HEK293 (cell line): ENCODE results near the gene ECI1.
"Not testable (repeated sequence)": the region's sequence is repeated elsewhere in the genome, so short reads cannot be mapped to it uniquely, and the experiment has no call there.

Experiments
- CTCF ChIA-PET: fragments of 350-600 bp; formaldehyde crosslinking; extraction: SDS; loops from one replicate; lab custom pipeline; 2021; ENCODE audit warnings: antibody characterized with exemption; lab: Yijun Ruan, JAX
- POLR2A ChIA-PET: fragments of 300-600 bp; formaldehyde crosslinking; extraction: SDS; loops from one replicate; lab custom pipeline; 2020; ENCODE audit warnings: antibody characterized with exemption, inconsistent platforms; lab: Yijun Ruan, JAX
- H3K27ac ChIP-seq: fragments of 200-500 bp; sonication (Bioruptor generic); 2 replicates; pipeline ENCODE4 v1.5.1; 2014; ENCODE audit warnings: low read depth, low read length, control low read depth, inconsistent platforms; ENCODE audit errors: extremely low read depth
- H3K36me3 ChIP-seq, 2 experiments: fragments of 200-500 bp in 1 of 2; sonication (Bioruptor generic) in 1 of 2; 1 replicate in 1 of 2; 2 replicates in 1 of 2; pipeline ENCODE4 v1.5.1; 2014 to 2017; ENCODE audit warnings: inconsistent platforms in 2 of 2, low read length in 2 of 2; ENCODE audit not compliant: control insufficient read depth in 2 of 2, insufficient read depth in 1 of 2
- H3K4me1 ChIP-seq: fragments of 200-500 bp; sonication (Bioruptor generic); 2 replicates; pipeline ENCODE4 v1.5.1; 2014; ENCODE audit warnings: mild to moderate bottlenecking, low read length, inconsistent platforms; ENCODE audit not compliant: control insufficient read depth, insufficient read depth
- H3K4me3 ChIP-seq: 2 replicates; pipeline ENCODE4 v1.5.1; 2011; ENCODE audit warnings: low read depth, mild to moderate bottlenecking, control low read depth, low read length, moderate library complexity
- H3K9me3 ChIP-seq: fragments of 200-500 bp; sonication (Bioruptor generic); 2 replicates; pipeline ENCODE4 v1.5.1; 2014; ENCODE audit warnings: low read depth, low read length, inconsistent platforms; ENCODE audit not compliant: control insufficient read depth, insufficient read depth
- EGR2 ChIP-seq: fragments of 450-650 bp; formaldehyde crosslinking; IDR thresholded peaks from 2 replicates; pipeline ENCODE4 v1.5.1; 2016; ENCODE audit warnings: low read depth, missing biosample characterization, missing genetic modification characterization
- KLF10 ChIP-seq: fragments of 450-650 bp; IDR thresholded peaks from 2 replicates; pipeline ENCODE4 v1.5.1; 2018; ENCODE audit warnings: missing biosample characterization, mild to moderate bottlenecking, missing genetic modification characterization
- ZBTB17 ChIP-seq: fragments of 450-650 bp; formaldehyde crosslinking; IDR thresholded peaks from 2 replicates; pipeline ENCODE4 v1.5.1; 2016; ENCODE audit warnings: missing biosample characterization, missing genetic modification characterization
- ZFHX2 ChIP-seq: fragments of 450-650 bp; formaldehyde crosslinking; conservative IDR thresholded peaks from 2 replicates; pipeline ENCODE4 v1.5.1; 2016; ENCODE audit warnings: missing biosample characterization, missing genetic modification characterization
- ZNF362 ChIP-seq: fragments of 450-650 bp; formaldehyde crosslinking; IDR thresholded peaks from 2 replicates; pipeline ENCODE4 v1.5.1; 2016; ENCODE audit warnings: missing biosample characterization, missing genetic modification characterization
- ZNF449 ChIP-seq: fragments of 450-650 bp; formaldehyde crosslinking; IDR thresholded peaks from 2 replicates; pipeline ENCODE4 v1.5.1; 2017; ENCODE audit warnings: missing biosample characterization, mild to moderate bottlenecking, missing genetic modification characterization, moderate library complexity
- ZNF521 ChIP-seq: fragments of 450-650 bp; formaldehyde crosslinking; IDR thresholded peaks from 2 replicates; pipeline ENCODE4 v1.5.1; 2017; ENCODE audit warnings: missing biosample characterization, mild to moderate bottlenecking, missing genetic modification characterization
- ZNF580 ChIP-seq: fragments of 450-650 bp; formaldehyde crosslinking; IDR thresholded peaks from 2 replicates; pipeline ENCODE4 v1.5.1; 2016; ENCODE audit warnings: missing biosample characterization, missing genetic modification characterization
- ZNF596 ChIP-seq: fragments of 450-650 bp; IDR thresholded peaks from 2 replicates; pipeline ENCODE4 v1.5.0; 2018; ENCODE audit warnings: missing biosample characterization, mild to moderate bottlenecking, missing genetic modification characterization, moderate library complexity
- ZNF600 ChIP-seq: fragments of 450-650 bp; formaldehyde crosslinking; IDR thresholded peaks from 2 replicates; pipeline ENCODE4 v1.5.1; 2016; ENCODE audit warnings: missing biosample characterization, missing genetic modification characterization
- ZNF621 ChIP-seq: fragments of 450-650 bp; formaldehyde crosslinking; IDR thresholded peaks from 2 replicates; pipeline ENCODE4 v1.5.1; 2017; ENCODE audit warnings: missing biosample characterization, missing genetic modification characterization
- ZNF692 ChIP-seq: fragments of 450-650 bp; formaldehyde crosslinking; IDR thresholded peaks from 2 replicates; pipeline ENCODE4 v1.5.1; 2016; ENCODE audit warnings: missing biosample characterization, missing genetic modification characterization

The ECI1 gene

GRCh38 chr16:2260250-2260649 lies 8.9 kb upstream of the ECI1 start:
- CTCF ChIA-PET = no interaction called here
- no peaks in the 10 kb centered on the region for H3K9me3 ChIP-seq
- H3K4me3 ChIP-seq = no peak overlapping the region
- TF ChIP-seq ZNF580 (tag by site-specific recombination) = no peak
- no peak for TF ChIP-seq ZNF449
- peaks cover 63 to 100% of the 10 kb centered on the region in 2 experiments for H3K36me3 ChIP-seq
- POLR2A ChIA-PET = interaction anchor here (1.0 to 1.2 kb wide), 2 partner anchors 9 kb away, joined by 4 to 6 read pairs; partner anchors contain the start of gene ECI1
- 0 out of 2 replicates have a peak, but pooled peaks cover 2% of the 10 kb centered on the region for H3K4me1 ChIP-seq
- H3K27ac ChIP-seq = no peak overlapping the region

- POLR2A ChIA-PET = interaction anchor here (0.7 to 1.3 kb wide), 3 partner anchors 10 to 103 kb away, joined by 3 read pairs; partner anchors contain the start of gene TRAF7
- not testable (repeated sequence) for H3K27ac ChIP-seq, H3K4me1 ChIP-seq, H3K9me3 ChIP-seq, H3K4me3 ChIP-seq
- CTCF ChIA-PET = interaction anchor here (0.6 to 1.0 kb wide), 2 partner anchors 243 to 1806 kb away, joined by 3 to 4 read pairs; no protein-coding TSS in a partner anchor
- peaks cover 69 to 100% of the 10 kb centered on the region in 2 experiments for H3K36me3 ChIP-seq
- peak; percentile 51 for TF ChIP-seq EGR2 (tag by site-specific recombination)
- TF ChIP-seq ZFHX2 (tag by site-specific recombination) = peak; percentile 50; the same call in 1 of the 2 replicates
Measured at GRCh38 chr16:2258530-2258929, 7.1 kb upstream of the ECI1 start.

GRCh38 chr16:2257726-2258125 lies 6.3 kb upstream of the ECI1 start:
- CTCF ChIA-PET = interaction anchor here (0.6 to 1.0 kb wide), 2 partner anchors 244 to 1805 kb away, joined by 3 read pairs; no protein-coding TSS in a partner anchor
- Histone ChIP-seq H3K4me3 (no peak overlapping the region), H3K4me1 (no peaks in the 10 kb centered on the region), H3K27ac (no peak overlapping the region; the same call in 1 of the 2 replicates), H3K36me3 (peaks cover 66 to 100% of the 10 kb centered on the region in 2 experiments), H3K9me3 (no peaks in the 10 kb centered on the region)
- POLR2A ChIA-PET = interaction anchor here (0.7 kb wide), 1 partner anchor 102 kb away, joined by 3 read pairs; the partner anchor contains the start of gene TRAF7
- TF ChIP-seq ZNF362 (no peak), ZNF621 (tag by site-specific recombination) (no peak), ZBTB17 (tag by site-specific recombination) (no peak), ZNF692 (no peak), ZNF596 (tag by site-specific recombination) (no peak)

GRCh38 chr16:2256531-2257140 lies 5.2 kb upstream of the ECI1 start:
- H3K27ac ChIP-seq = no peak overlapping the region
- TF ChIP-seq ZBTB17 (tag by site-specific recombination) (no peak), ZNF521 (no peak), ZNF600 (tag by site-specific recombination) (0 out of 2 replicates have a peak, but pooled peaks have one; percentile 6), KLF10 (tag by site-specific recombination) (no peak), ZNF362 (no peak)
- no peaks in the 10 kb centered on the region for H3K9me3 ChIP-seq
- H3K4me3 ChIP-seq = no peak overlapping the region
- POLR2A ChIA-PET = interaction anchor here (1.4 kb wide), 1 partner anchor 61 kb away, joined by 4 read pairs; no protein-coding TSS in a partner anchor
- CTCF ChIA-PET = interaction anchor here (0.6 to 0.7 kb wide), 2 partner anchors 217 to 329 kb away, joined by 3 to 6 read pairs; no protein-coding TSS in a partner anchor
- peaks cover 7% of the 10 kb centered on the region for H3K4me1 ChIP-seq
- peaks cover 59 to 94% of the 10 kb centered on the region in 2 experiments for H3K36me3 ChIP-seq
